Peyer's patch (tissue), 4 donors: ENCODE measurements around the gene NRK. TPM values are rescaled to one million over a fixed set of nuclear protein-coding genes. Genes with fewer than 3 reads are reported as not detected.
"Not testable (repeated sequence)": the region's sequence is repeated elsewhere in the genome, so short reads cannot be mapped to it uniquely, and the experiment has no call there.

Experiments
- DNase-seq, 3 donors: peaks; one replicate each; pipeline ENCODE4 v3.0.0-alpha.2; 2017 to 2019
- H3K27ac ChIP-seq, 4 donors: fragments of 200-600 bp; sonication (generic); one replicate each; pipeline ENCODE4 v1.5.1; 2016 to 2019
- H3K27me3 ChIP-seq, 2 donors: fragments of 200-600 bp; sonication (generic); one replicate each; pipeline ENCODE4 v1.5.1; 2019
- H3K36me3 ChIP-seq, 3 donors: fragments of 200-600 bp; sonication (generic); one replicate each; pipeline ENCODE4 v1.5.1; 2016 to 2019
- H3K4me1 ChIP-seq, 4 donors: fragments of 200-600 bp; sonication (generic); one replicate each; pipeline ENCODE4 v1.5.1; 2016 to 2019
- H3K4me3 ChIP-seq, 4 donors: fragments of 200-600 bp; sonication (generic); 1 replicate in 3 of 4; 2 replicates in 1 of 4; pipeline ENCODE4 v1.5.1; 2016 to 2019; ENCODE audit warnings: mild to moderate bottlenecking in 1 of 4
- H3K9me3 ChIP-seq, 4 donors: fragments of 200-600 bp; sonication (generic); one replicate each; pipeline ENCODE4 v1.5.1; 2016 to 2019; ENCODE audit warnings: mild to moderate bottlenecking in 1 of 4
- POLR2A ChIP-seq, 2 donors: fragments of 450-650 bp; IDR thresholded peaks; one replicate each; pipeline ENCODE4 v1.5.1; 2017; ENCODE audit warnings: antibody characterized with exemption in 2 of 2, mild to moderate bottlenecking in 2 of 2, moderate library complexity in 2 of 2
- total RNA-seq, 4 donors: library from RNA; depleted of rRNA; stranded (reverse); fragments of >200 nt; gene quantifications; one replicate each; pipeline ENCODE4 v1.1.0, GENCODE V29; 2016
- TF ChIP-seq, protein P1 (sequence below), 6 experiments: fragments of 450-650 bp in 4 of 6; fragments of 200-600 bp in 2 of 6; sonication (generic) in 1 of 6; IDR thresholded peaks; one replicate each; pipeline ENCODE4 v1.5.1; 2017 to 2019; ENCODE audit warnings: antibody characterized with exemption in 6 of 6, mild to moderate bottlenecking in 3 of 6, moderate library complexity in 1 of 6

Gene NRK
- total RNA-seq, 4 donors from 2014 or later, result 0.53 to 1.7 TPM; not detected in 2

DNA sequence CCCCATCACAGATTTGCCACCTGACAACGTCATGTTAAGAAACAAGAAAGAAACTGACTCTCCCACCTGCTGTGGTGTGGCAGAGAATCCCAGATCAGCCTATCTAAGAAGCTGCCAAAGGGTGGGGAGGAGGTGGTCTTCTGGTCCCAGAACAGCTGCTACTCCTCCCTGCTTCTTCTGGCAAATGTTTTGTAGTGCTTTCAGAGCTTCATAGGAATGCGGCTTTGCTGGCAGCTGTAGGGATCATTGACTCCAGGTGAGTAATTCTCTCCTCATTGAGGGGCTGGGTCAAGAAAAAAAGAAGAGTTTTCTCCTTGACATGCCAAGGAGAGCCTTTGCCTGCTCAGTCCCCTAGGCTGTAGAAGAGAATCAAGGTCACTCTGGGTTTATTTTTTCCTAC lies 23.3 kb downstream of the NRK start:
- H3K4me1 ChIP-seq, result no peaks in the 10 kb centered on the region
- TF ChIP-seq POLR2A (IDR thresholded peaks at IDR 0.05), result no peak
- TF ChIP-seq, protein P1, sequence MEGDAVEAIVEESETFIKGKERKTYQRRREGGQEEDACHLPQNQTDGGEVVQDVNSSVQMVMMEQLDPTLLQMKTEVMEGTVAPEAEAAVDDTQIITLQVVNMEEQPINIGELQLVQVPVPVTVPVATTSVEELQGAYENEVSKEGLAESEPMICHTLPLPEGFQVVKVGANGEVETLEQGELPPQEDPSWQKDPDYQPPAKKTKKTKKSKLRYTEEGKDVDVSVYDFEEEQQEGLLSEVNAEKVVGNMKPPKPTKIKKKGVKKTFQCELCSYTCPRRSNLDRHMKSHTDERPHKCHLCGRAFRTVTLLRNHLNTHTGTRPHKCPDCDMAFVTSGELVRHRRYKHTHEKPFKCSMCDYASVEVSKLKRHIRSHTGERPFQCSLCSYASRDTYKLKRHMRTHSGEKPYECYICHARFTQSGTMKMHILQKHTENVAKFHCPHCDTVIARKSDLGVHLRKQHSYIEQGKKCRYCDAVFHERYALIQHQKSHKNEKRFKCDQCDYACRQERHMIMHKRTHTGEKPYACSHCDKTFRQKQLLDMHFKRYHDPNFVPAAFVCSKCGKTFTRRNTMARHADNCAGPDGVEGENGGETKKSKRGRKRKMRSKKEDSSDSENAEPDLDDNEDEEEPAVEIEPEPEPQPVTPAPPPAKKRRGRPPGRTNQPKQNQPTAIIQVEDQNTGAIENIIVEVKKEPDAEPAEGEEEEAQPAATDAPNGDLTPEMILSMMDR (IDR thresholded peaks at IDR 0.05), result no peak
- no peak overlapping the region for H3K4me3 ChIP-seq
- no peak overlapping the region for H3K27ac ChIP-seq
- DNase-seq, result no peak
- H3K27me3 ChIP-seq, result no peaks in the 10 kb centered on the region
- no peaks in the 10 kb centered on the region for H3K36me3 ChIP-seq
- H3K9me3 ChIP-seq, result no peaks in the 10 kb centered on the region

DNA sequence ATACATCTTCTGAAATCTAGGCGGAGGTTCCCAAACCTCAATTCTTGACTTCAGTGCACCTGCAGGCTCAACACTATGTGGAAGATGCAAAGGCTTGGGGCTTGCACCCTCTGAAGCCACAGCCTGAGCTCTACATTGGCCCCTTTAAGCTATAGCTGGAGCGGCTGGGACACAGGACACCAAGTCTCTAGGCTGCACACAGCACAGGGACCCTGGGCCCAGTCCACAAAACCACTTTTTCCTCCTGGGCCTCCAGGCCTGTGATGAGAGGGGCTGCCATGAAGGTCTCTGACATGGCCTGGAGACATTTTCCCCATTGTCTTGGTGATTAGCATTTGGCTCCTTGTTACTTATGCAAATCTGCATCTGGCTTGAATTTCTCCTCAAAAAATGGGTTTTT lies 27.8 kb downstream of the NRK start:
- not testable (repeated sequence) for H3K27ac ChIP-seq, H3K4me3 ChIP-seq, H3K36me3 ChIP-seq, H3K27me3 ChIP-seq, H3K4me1 ChIP-seq, H3K9me3 ChIP-seq, DNase-seq

DNA sequence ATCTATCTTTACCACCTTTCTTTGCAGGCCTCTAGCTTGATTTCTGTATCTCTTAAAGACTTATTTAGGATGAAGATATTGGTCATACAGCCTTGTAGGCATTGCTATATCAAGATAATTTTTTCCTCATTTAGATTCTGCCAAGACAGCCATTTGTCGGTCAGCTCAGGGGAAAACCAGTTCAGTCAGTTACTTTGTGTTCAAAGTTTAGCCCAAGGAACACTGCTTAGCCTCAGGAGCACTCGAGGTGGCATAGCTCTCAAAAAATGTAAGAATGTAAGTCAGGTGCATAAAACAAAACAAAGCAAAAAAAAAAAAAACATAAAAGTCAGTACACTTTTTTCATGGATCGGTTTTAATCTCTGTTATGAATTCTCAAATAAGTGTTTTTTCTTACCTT lies 43.4 kb downstream of the NRK start:
- TF ChIP-seq, protein P1 (IDR thresholded peaks at IDR 0.05), result no peak
- no peak for TF ChIP-seq POLR2A (IDR thresholded peaks at IDR 0.05)
- Histone ChIP-seq H3K4me1 (no peaks in the 10 kb centered on the region), H3K9me3 (no peaks in the 10 kb centered on the region), H3K27me3 (no peaks in the 10 kb centered on the region), H3K4me3 (no peak overlapping the region), H3K27ac (no peak overlapping the region), H3K36me3 (no peaks in the 10 kb centered on the region)
- no peak for DNase-seq

- Histone ChIP-seq H3K27ac (no peak overlapping the region), H3K4me1 (no peaks in the 10 kb centered on the region), H3K4me3 (no peak overlapping the region), H3K27me3 (no peaks in the 10 kb centered on the region), H3K9me3 (no peaks in the 10 kb centered on the region), H3K36me3 (no peaks in the 10 kb centered on the region)
- DNase-seq, result no peak
- no peak for TF ChIP-seq POLR2A (IDR thresholded peaks at IDR 0.05)
- TF ChIP-seq, protein P1 (IDR thresholded peaks at IDR 0.05), result no peak
Observed at GRCh38 chrX:105869701-105870100, 47.4 kb downstream of the NRK start.

GRCh38 chrX:105870445-105870844 lies 48.1 kb downstream of the NRK start:
- H3K36me3 ChIP-seq, result no peaks in the 10 kb centered on the region
- no peak for TF ChIP-seq POLR2A (IDR thresholded peaks at IDR 0.05)
- TF ChIP-seq, protein P1 (IDR thresholded peaks at IDR 0.05), result no peak

DNA sequence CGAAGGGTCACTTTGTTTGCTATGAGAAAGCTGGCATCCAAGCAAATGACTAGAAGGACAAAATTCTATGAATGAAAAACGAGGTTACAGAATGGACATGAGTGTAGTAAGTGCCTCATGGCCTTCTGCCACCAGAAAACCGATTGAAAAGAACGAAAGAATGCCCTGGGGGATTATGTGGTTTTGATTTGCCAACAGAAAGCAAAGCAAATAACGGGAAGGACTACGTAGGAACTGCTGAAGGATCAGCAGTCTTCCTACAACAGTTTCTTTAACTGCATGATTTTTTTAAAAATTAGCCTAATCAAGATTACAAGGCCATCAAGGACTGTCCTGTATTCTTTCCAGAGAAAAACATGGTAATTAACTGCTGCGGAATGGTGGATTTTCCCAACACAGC lies 50.6 kb downstream of the NRK start:
- Histone ChIP-seq H3K9me3 (no peaks in the 10 kb centered on the region), H3K4me1 (no peaks in the 10 kb centered on the region), H3K4me3 (no peak overlapping the region), H3K36me3 (no peaks in the 10 kb centered on the region), H3K27me3 (no peaks in the 10 kb centered on the region), H3K27ac (no peak overlapping the region)
- no peak for DNase-seq
- no peak for TF ChIP-seq POLR2A (IDR thresholded peaks at IDR 0.05)
- TF ChIP-seq, protein P1 (IDR thresholded peaks at IDR 0.05), result no peak

More at GRCh38 chrX:105870445-105870844, 48.1 kb downstream of the NRK start:
- Histone ChIP-seq H3K9me3 (no peaks in the 10 kb centered on the region), H3K27ac (no peak overlapping the region), H3K4me3 (no peak overlapping the region), H3K27me3 (no peaks in the 10 kb centered on the region), H3K4me1 (no peaks in the 10 kb centered on the region)
- no peak for DNase-seq
